GM12878 (cell line): ENCODE results near the gene PSAP. TPM values are rescaled to one million over a fixed set of nuclear protein-coding genes. Genes with fewer than 3 reads are reported as not detected.

Source experiments
- ATAC-seq: fragments of 200-7000 bp; cut with Tn5 transposase; 3 replicates; pipeline ENCODE4 v1.9.1; 2020; ENCODE audit warnings: mild to moderate bottlenecking, moderate library complexity
- BruUV-seq: library from RNA; stranded (reverse); fragments of 400-500 nt; replicated peaks from 2 replicates; lab custom pipeline; 2021; lab: Mats Ljungman, UMichigan
- CTCF ChIA-PET: fragments of 300-600 bp; sonication (Branson Sonifier 250); formaldehyde crosslinking; extraction: SDS; loops from one replicate; lab custom pipeline; 2021; ENCODE audit warnings: inconsistent platforms; lab: Yijun Ruan, JAX
- POLR2A ChIA-PET: fragments of 350-600 bp; formaldehyde crosslinking; extraction: SDS; loops from one replicate; lab custom pipeline; 2021; ENCODE audit warnings: inconsistent platforms; lab: Charles Lee
- RAD21 ChIA-PET: fragments of 300-600 bp; sonication (Branson Sonifier 250); formaldehyde crosslinking; loops from one replicate; lab custom pipeline; 2023; ENCODE audit warnings: antibody characterized with exemption; ENCODE audit not compliant: unreplicated experiment; lab: Charles Lee
- SMC1A ChIA-PET: fragments of 300-600 bp; sonication (Branson Sonifier 250); formaldehyde crosslinking; loops from one replicate; lab custom pipeline; 2023; ENCODE audit not compliant: unreplicated experiment, uncharacterized antibody; lab: Charles Lee
- DNase-seq: peaks from one replicate; pipeline ENCODE4 v3.0.0-alpha.2; 2011; ENCODE audit warnings: low read depth, low spot score
- FAIRE-seq: peaks from 3 replicates; lab custom pipeline; 2011; peaks lifted over from hg19 to GRCh38; lab: Jason Lieb, UNC
- H2AFZ ChIP-seq: 2 replicates; pipeline ENCODE4 v1.6.0; 2011; ENCODE audit warnings: low read depth, low read length, control low read depth; ENCODE audit not compliant: control insufficient read depth
- H3K27ac ChIP-seq: 2 replicates; pipeline ENCODE4 v1.5.1; 2011; ENCODE audit warnings: control low read depth; ENCODE audit not compliant: control insufficient read depth, insufficient read depth
- H3K27me3 ChIP-seq, 2 experiments: replicated peaks in 1 of 2; 2 replicates each; pipeline versions ENCODE4 v1.6.0 to v1.6.1; 2011; ENCODE audit warnings: low read length in 1 of 2; ENCODE audit not compliant: control insufficient read depth in 2 of 2, insufficient read depth in 2 of 2
- H3K36me3 ChIP-seq, 2 experiments: 2 replicates each; pipeline ENCODE4 v1.5.1; 2011; ENCODE audit warnings: low read length in 1 of 2; ENCODE audit not compliant: control insufficient read depth in 2 of 2, insufficient read depth in 2 of 2
- H3K4me1 ChIP-seq: 2 replicates; pipeline ENCODE4 v1.6.1; 2011; ENCODE audit warnings: mild to moderate bottlenecking, low read length, moderate library complexity, mixed read lengths; ENCODE audit not compliant: control insufficient read depth, insufficient read depth
- H3K4me2 ChIP-seq: 2 replicates; pipeline ENCODE4 v1.6.0; 2011; ENCODE audit warnings: control low read depth; ENCODE audit not compliant: control insufficient read depth, insufficient read depth
- H3K4me3 ChIP-seq: fragments of 200-600 bp; sonication (generic); 2 replicates; pipeline ENCODE4 v1.5.1; 2016
- H3K79me2 ChIP-seq: 2 replicates; pipeline ENCODE4 v1.6.0; 2011; ENCODE audit warnings: low read length; ENCODE audit not compliant: control insufficient read depth, insufficient read depth
- H3K9ac ChIP-seq: 2 replicates; pipeline ENCODE4 v1.8.0; 2011; ENCODE audit warnings: low read length, control low read depth, mixed read lengths; ENCODE audit not compliant: control insufficient read depth, insufficient read depth
- H3K9me3 ChIP-seq: replicated peaks from 3 replicates; pipeline ENCODE4 v1.5.1; 2011; ENCODE audit warnings: mild to moderate bottlenecking, low read length; ENCODE audit not compliant: control insufficient read depth, insufficient read depth
- H4K20me1 ChIP-seq: 2 replicates; pipeline ENCODE4 v1.6.0; 2011; ENCODE audit not compliant: control insufficient read depth, insufficient read depth
- CEBPB ChIP-seq, 2 experiments: fragments of 150-350 bp in 1 of 2; IDR thresholded peaks; 2 replicates each; pipeline ENCODE4 v1.6.1; 2012 to 2014; ENCODE audit warnings: low read depth in 2 of 2, low read length in 2 of 2, borderline replicate concordance in 1 of 2, inconsistent platforms in 1 of 2
- CHD2 ChIP-seq: IDR thresholded peaks from 2 replicates; pipeline ENCODE4 v1.6.1; 2011; ENCODE audit warnings: low read depth, low read length, improper control_type of control experiment, borderline replicate concordance
- CTCF ChIP-seq, 3 experiments: IDR thresholded peaks in 2 of 3; conservative IDR thresholded peaks in 1 of 3; 2 replicates each; pipeline ENCODE4 v1.5.1; 2011; ENCODE audit warnings: low read depth in 3 of 3, low read length in 3 of 3, mild to moderate bottlenecking in 3 of 3, control low read depth in 2 of 3, moderate library complexity in 2 of 3, inconsistent platforms in 1 of 3, mixed read lengths in 1 of 3; ENCODE audit not compliant: control insufficient read depth in 2 of 3, insufficient read depth in 1 of 3; ENCODE audit errors: extremely low read depth in 1 of 3
- EED ChIP-seq: sonication (generic); IDR thresholded peaks from 2 replicates; pipeline ENCODE4 v1.6.1; 2016; ENCODE audit warnings: antibody characterized with exemption, low read depth
- GATAD2B ChIP-seq: fragments of 450-650 bp; conservative IDR thresholded peaks from 2 replicates; pipeline ENCODE4 v1.6.1; 2017; ENCODE audit warnings: low read depth, mild to moderate bottlenecking, moderate library complexity
- JUNB ChIP-seq: IDR thresholded peaks from 2 replicates; pipeline ENCODE4 v1.6.1; 2016; ENCODE audit warnings: antibody characterized with exemption, mild to moderate bottlenecking
- MAX ChIP-seq: IDR thresholded peaks from 2 replicates; pipeline ENCODE4 v1.6.1; 2012; ENCODE audit warnings: low read depth, low read length, improper control_type of control experiment
- NFYB ChIP-seq: IDR thresholded peaks from 2 replicates; pipeline ENCODE4 v1.6.1; 2011; ENCODE audit warnings: low read depth, mild to moderate bottlenecking, low read length, improper control_type of control experiment, moderate library complexity; ENCODE audit not compliant: insufficient read depth
- NR2F1 ChIP-seq: fragments of 450-650 bp; conservative IDR thresholded peaks from 2 replicates; pipeline ENCODE4 v1.6.1; 2017; ENCODE audit warnings: mild to moderate bottlenecking
- SMC3 ChIP-seq: IDR thresholded peaks from 2 replicates; pipeline ENCODE4 v1.6.1; 2011; ENCODE audit warnings: low read length, improper control_type of control experiment, borderline replicate concordance
- STAT1 ChIP-seq: fragments of 450-650 bp; conservative IDR thresholded peaks from 2 replicates; pipeline ENCODE4 v1.6.1; 2014; ENCODE audit warnings: antibody characterized with exemption, mild to moderate bottlenecking
- YBX1 ChIP-seq: fragments of 450-650 bp; IDR thresholded peaks from 2 replicates; pipeline ENCODE4 v1.6.1; 2016; ENCODE audit warnings: antibody characterized with exemption
- ZNF207 ChIP-seq: fragments of 450-650 bp; IDR thresholded peaks from 2 replicates; pipeline ENCODE4 v1.6.1; 2014; ENCODE audit warnings: antibody characterized with exemption, mild to moderate bottlenecking, borderline replicate concordance
- ZNF622 ChIP-seq: fragments of 450-650 bp; IDR thresholded peaks from 2 replicates; pipeline ENCODE4 v1.6.1; 2017; ENCODE audit warnings: mild to moderate bottlenecking, inconsistent platforms
- WGBS: methylation state at CpG from one replicate; pipeline ENCODE4 v1.1.6; 2016; ENCODE audit warnings: low lambda C conversion rate; ENCODE audit not compliant: insufficient replicate concordance, insufficient coverage; ENCODE audit errors: missing lambda C conversion rate; 5-methylcytosine and 5-hydroxymethylcytosine counted together
- in situ Hi-C: fragments of 300-500 bp; cut with MboI; formaldehyde crosslinking; loops from 9 replicates; pipeline ENCODE4 v1.14.3; 2018; ENCODE audit warnings: mixed read lengths
- intact Hi-C: fragments of 100-400 bp; cut with micrococcal nuclease; formaldehyde crosslinking; loops from one replicate; pipeline ENCODE4 v1.14.2; 2022; ENCODE audit not compliant: unreplicated experiment
- polyA plus RNA-seq, 11 experiments: library from polyadenylated mRNA; depleted of rRNA in 4 of 11; unstranded in 6 of 11; stranded (reverse) in 5 of 11; fragments of >200 nt; fragmentation: Nextera tagmentation in 4 of 11; fragmentation: Illumina TruSeq in 1 of 11; extraction: Ambion mirVana in 4 of 11; extraction: Trizol in 1 of 11; gene quantifications; 1 replicate in 1 of 11; 2 replicates in 10 of 11; pipeline versions ENCODE4 v1.2.1 to v1.2.3, GENCODE V29; 2011 to 2016; ENCODE audit warnings: inconsistent platforms in 2 of 11, missing spikeins in 2 of 11, low read depth in 1 of 11
- total RNA-seq, 4 experiments: library from RNA; depleted of rRNA in 3 of 4; stranded (reverse); fragments of >200 nt in 3 of 4; fragmentation: Illumina TruSeq in 1 of 4; extraction: Trizol in 1 of 4; gene quantifications; 2 replicates each; pipeline versions ENCODE4 v1.2.1 to v1.2.3, GENCODE V29; 2013 to 2021

Gene PSAP
- total and polyA plus RNA-seq, 10 of the 15 experiments (the other 5 are each of a cell fraction or from before 2014, with no cell fraction given): 178 to 336 (median 286) TPM

- peaks cover 15% of the 10 kb centered on the region for H3K4me1 ChIP-seq
- TF ChIP-seq EED (peak; percentile 73), ZNF207 (no peak)
- TF ChIP-seq, all 136 proteins: peak for 1
- no TSS peak for BruUV-seq
- Histone ChIP-seq H3K36me3 (no peaks in the 10 kb centered on the region), H2AFZ (no peak overlapping the region), H3K9me3 (peaks cover 2% of the 10 kb centered on the region; the same call in 2 of the 3 replicates), H3K4me3 (no peak overlapping the region), H3K9ac (peak overlapping the region; percentile 20), H3K27me3 (no peaks in the 10 kb centered on the region), H3K79me2 (no peaks in the 10 kb centered on the region), H3K27ac (peak overlapping the region; percentile 43), H4K20me1 (no peaks in the 10 kb centered on the region), H3K4me2 (peak overlapping the region; percentile 44)
- ATAC-seq (peak; percentile 72), DNase-seq (no peak), FAIRE-seq (no peak)
- ChIA-PET CTCF (interaction anchor here (1.0 to 1.4 kb wide), 4 partner anchors 9 to 112 kb away, joined by 3 read pairs; partner anchors contain the start of gene VSIR), POLR2A (interaction anchor here (0.7 kb wide), 1 partner anchor 13 kb away, joined by 3 read pairs; no protein-coding TSS in a partner anchor), SMC1A (interaction anchor here (1.0 to 2.0 kb wide), 6 partner anchors 9 to 112 kb away, joined by 3 to 6 read pairs (median 3); partner anchors contain the start of gene VSIR), RAD21 (interaction anchor here (0.8 to 1.6 kb wide), 4 partner anchors 8 to 78 kb away, joined by 3 to 5 read pairs (median 4); partner anchors contain the start of gene VSIR)
- in situ Hi-C loops: no loop called here
- 21% methylated on average over 6 of the region's 6 CpGs for WGBS
- intact Hi-C loops: no loop called here
Observed at GRCh38 chr10:71782221-71782916, 68.7 kb downstream of the PSAP start.

GRCh38 chr10:71780719-71781118 is 70.3 kb downstream of the PSAP start:
- H3K79me2 ChIP-seq: no peaks in the 10 kb centered on the region
- peaks cover 30% of the 10 kb centered on the region for H3K4me1 ChIP-seq
- CTCF ChIA-PET: interaction anchor here (1.5 kb wide), 1 partner anchor 12 kb away, joined by 3 read pairs; no protein-coding TSS in a partner anchor
- no peaks in the 10 kb centered on the region for H3K36me3 ChIP-seq
- H4K20me1 ChIP-seq: no peaks in the 10 kb centered on the region
- in situ Hi-C loops: no loop called here
- RAD21 ChIA-PET: no interaction called here
- SMC1A ChIA-PET: interaction anchor here (1.2 kb wide), 1 partner anchor 32 kb away, joined by 4 read pairs; no protein-coding TSS in a partner anchor
- no peak overlapping the region for H3K4me2 ChIP-seq
- intact Hi-C loops: no loop called here
- WGBS: 58% methylated on average over 9 of the region's 9 CpGs
- FAIRE-seq (no peak), ATAC-seq (no peak), DNase-seq (no peak)
- no peak overlapping the region for H3K27ac ChIP-seq
- H2AFZ ChIP-seq: no peak overlapping the region
- POLR2A ChIA-PET: no interaction called here
- H3K9me3 ChIP-seq: peaks cover 4% of the 10 kb centered on the region; the same call in 2 of the 3 replicates
- no peak overlapping the region for H3K9ac ChIP-seq
- no peak overlapping the region for H3K4me3 ChIP-seq
- BruUV-seq: no TSS peak
- no peaks in the 10 kb centered on the region for H3K27me3 ChIP-seq
- TF ChIP-seq SMC3: peak; percentile 18; the same call in 1 of the 2 replicates
- TF ChIP-seq NR2F1: no peak
- TF ChIP-seq NFYB: no peak
- TF ChIP-seq CTCF (IDR thresholded peaks at IDR 0.05 in 2 of 3, conservative IDR thresholded peaks at IDR 0.05 in 1 of 3; ENCODE audit: control insufficient read depth in 2 of 3, extremely low read depth in 1 of 3, insufficient read depth in 1 of 3, low read depth in 3 of 3, low read length in 3 of 3): peak in 2 of 3 experiments; percentile 12 to 24; a peak in 2 of 6 replicates
- no peak for TF ChIP-seq YBX1
- no peak for TF ChIP-seq GATAD2B
- TF ChIP-seq CEBPB (IDR thresholded peaks at IDR 0.05; ENCODE audit: borderline replicate concordance in 1 of 2, low read depth in 2 of 2, low read length in 2 of 2): no peak
- TF ChIP-seq ZNF622: no peak
- TF ChIP-seq MAX: no peak
- no peak for TF ChIP-seq JUNB
- no peak for TF ChIP-seq CHD2
- no peak for TF ChIP-seq STAT1
